ENCODE data around the gene TBX1. TPM values are rescaled to one million over a fixed set of nuclear protein-coding genes. Genes with fewer than 3 reads are reported as not detected.
A peak's percentile ranks its signal among the peaks of the same experiment; 100 is the strongest.

The TBX1 gene
- total RNA-seq, 1 donor, result 0.43 TPM

DNA sequence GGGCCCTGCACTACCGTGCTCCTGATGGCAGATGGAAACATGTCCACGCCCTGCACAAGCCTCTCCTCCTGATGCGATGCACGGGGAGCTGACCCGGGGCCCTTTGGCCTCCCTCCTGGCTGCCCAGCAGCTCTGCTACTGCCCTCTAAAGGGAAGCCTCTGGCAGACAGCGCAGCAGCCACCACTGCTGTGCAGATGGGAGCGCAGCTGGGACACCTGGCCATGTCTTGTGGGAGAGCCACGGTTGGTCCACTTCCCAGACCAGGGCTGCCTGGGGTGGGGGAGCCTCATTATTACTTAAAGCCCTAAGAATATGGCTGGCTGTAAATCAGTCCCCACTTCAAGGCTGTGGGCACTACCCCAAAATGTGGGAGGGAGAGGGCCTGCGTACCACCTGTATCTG lies 38.3 kb downstream of the TBX1 start:
- H3K4me3 ChIP-seq (ENCODE audit: low read depth, low read length), result no peak overlapping the region
- DNase-seq (ENCODE audit: low read depth), result no peak
- TF ChIP-seq, protein P1, sequence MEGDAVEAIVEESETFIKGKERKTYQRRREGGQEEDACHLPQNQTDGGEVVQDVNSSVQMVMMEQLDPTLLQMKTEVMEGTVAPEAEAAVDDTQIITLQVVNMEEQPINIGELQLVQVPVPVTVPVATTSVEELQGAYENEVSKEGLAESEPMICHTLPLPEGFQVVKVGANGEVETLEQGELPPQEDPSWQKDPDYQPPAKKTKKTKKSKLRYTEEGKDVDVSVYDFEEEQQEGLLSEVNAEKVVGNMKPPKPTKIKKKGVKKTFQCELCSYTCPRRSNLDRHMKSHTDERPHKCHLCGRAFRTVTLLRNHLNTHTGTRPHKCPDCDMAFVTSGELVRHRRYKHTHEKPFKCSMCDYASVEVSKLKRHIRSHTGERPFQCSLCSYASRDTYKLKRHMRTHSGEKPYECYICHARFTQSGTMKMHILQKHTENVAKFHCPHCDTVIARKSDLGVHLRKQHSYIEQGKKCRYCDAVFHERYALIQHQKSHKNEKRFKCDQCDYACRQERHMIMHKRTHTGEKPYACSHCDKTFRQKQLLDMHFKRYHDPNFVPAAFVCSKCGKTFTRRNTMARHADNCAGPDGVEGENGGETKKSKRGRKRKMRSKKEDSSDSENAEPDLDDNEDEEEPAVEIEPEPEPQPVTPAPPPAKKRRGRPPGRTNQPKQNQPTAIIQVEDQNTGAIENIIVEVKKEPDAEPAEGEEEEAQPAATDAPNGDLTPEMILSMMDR (IDR thresholded peaks at IDR 0.05; ENCODE audit: insufficient read depth, low read depth, low read length), result no peak

DNA sequence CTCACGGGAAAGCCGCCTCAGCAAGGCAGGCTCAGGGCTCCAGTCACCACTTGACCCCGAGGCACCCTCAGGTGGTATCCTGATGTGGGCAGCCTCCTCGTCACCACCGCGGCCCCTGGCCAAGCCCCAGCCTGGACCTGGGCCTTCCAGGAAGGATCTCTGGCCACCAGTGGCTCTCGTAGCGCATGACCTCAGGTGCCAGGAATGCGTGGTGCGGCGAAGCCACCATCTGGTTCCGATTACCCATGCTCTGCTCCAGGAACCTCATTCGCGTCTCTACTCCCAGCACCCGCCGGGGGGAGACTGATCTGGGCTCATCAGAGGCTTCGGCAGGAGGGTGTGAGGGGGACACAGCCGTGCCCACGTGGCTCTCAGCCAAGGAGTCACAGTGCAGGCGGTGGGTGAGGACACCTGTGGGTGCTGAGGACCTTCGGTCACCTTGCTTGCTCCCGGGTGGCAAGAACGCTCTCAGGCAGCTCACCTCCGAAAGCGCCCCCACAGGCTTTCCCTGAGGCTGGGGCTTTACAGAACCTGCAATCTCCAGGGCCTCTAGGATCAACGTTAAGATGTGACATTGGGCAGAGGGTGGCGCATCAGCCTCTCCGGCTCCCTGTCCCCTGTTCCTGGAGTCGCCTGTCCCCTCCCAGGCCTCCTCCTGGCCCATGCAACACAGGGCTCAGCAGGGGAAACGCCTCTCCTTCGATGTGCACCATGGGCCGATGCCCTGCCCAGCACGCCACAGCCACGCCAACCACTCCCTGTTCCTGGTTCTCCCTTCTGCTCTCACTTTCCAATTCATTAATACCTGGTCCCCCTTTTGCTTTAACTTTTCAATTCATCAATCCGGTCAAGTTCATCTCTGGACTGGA lies 39.0 kb downstream of the TBX1 start:
- no peak overlapping the region for H3K4me3 ChIP-seq (ENCODE audit: low read depth, low read length)
- TF ChIP-seq, protein P1 (IDR thresholded peaks at IDR 0.05; ENCODE audit: insufficient read depth, low read depth, low read length), result peak; percentile 21
- peak; percentile 89 for DNase-seq (ENCODE audit: low read depth)

DNA sequence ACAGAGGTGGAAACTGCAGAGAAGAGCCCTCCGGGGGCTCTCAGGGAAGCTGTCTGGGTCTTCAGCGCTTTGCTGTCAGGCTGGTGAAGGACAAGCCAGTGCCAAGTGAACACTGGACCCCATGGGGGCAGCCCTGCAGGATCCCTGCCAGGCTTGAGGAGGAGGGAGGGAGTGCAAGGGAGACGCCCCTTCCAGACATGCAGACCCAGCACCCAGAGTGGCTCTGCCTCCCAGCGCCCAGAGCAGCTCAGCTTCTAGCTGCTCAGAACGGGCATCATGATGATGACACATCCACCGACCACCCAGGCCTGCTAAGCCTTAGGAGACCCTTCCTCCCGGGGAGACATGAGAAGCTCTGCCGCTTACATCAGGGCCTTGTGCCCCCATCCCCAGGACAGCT lies 39.7 kb downstream of the TBX1 start:
- no peak overlapping the region for H3K4me3 ChIP-seq (ENCODE audit: low read depth, low read length)
- DNase-seq (ENCODE audit: low read depth), result no peak

DNA sequence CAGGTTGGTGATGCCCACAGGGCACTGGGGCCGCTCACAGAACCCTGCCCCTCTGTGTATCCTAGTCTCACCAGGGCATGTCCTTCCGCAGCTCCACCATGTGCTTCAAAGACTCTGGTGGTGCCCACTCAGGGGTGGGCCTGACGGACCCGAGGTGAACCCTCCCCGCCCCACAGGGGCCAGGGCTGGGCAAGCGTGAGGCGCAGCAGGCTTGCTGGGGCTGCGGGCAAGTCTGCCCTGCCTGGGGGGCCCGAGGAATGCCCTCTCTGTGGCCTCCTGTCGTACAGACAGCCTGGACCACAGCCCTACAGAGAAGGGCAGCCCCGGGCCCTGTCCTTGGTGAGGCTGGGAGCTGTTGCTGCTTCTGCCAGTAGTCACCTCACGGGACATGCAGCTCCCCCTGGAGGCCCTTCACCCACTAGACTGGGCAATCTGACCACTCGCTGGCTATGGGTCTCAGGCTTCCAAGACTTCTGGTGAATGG lies 40.2 kb downstream of the TBX1 start:
- no peak overlapping the region for H3K4me3 ChIP-seq (ENCODE audit: low read depth, low read length)
- TF ChIP-seq, protein P1 (IDR thresholded peaks at IDR 0.05; ENCODE audit: insufficient read depth, low read depth, low read length), result peak; percentile 52
- DNase-seq (ENCODE audit: low read depth), result peak; percentile 39

More for the DNA sequence above, 39.7 kb downstream of the TBX1 start:
- TF ChIP-seq, protein P1 (IDR thresholded peaks at IDR 0.05; ENCODE audit: insufficient read depth, low read depth, low read length), result no peak

DNA sequence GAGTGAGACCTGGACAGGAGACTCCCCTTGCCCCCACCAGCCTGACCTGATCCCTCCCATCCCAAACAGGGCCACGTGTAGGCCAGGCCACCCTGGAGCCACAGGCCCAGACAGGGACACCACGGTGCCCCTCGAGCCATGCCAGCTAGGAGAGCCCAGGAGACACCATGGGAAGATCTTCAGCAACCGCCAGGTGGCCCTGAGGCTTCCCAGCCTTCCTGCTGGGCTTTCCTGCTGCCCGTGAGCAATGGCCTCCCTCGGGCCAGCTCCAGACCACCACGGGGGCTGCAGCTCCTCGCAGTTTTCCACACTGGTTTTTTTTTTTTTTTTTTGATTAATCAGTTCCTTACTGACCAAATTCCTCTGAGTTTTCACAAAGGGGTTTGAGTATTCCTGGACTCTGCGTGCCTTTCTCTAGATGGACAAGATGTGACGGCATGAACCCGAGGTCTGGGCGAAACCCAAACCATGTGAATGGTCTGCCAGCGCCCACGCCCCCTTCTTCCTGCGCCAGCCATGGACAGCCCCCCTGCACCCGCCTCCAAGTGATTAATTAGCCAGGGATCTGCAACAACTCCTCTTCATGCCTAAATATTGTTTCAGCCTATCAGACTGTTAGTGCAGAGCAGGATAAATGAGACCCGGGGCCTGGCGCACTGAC lies 40.9 kb downstream of the TBX1 start:
- H3K4me3 ChIP-seq (ENCODE audit: low read depth, low read length), result no peak overlapping the region
- TF ChIP-seq, protein P1 (IDR thresholded peaks at IDR 0.05; ENCODE audit: insufficient read depth, low read depth, low read length), result no peak
- no peak for DNase-seq (ENCODE audit: low read depth)

DNA sequence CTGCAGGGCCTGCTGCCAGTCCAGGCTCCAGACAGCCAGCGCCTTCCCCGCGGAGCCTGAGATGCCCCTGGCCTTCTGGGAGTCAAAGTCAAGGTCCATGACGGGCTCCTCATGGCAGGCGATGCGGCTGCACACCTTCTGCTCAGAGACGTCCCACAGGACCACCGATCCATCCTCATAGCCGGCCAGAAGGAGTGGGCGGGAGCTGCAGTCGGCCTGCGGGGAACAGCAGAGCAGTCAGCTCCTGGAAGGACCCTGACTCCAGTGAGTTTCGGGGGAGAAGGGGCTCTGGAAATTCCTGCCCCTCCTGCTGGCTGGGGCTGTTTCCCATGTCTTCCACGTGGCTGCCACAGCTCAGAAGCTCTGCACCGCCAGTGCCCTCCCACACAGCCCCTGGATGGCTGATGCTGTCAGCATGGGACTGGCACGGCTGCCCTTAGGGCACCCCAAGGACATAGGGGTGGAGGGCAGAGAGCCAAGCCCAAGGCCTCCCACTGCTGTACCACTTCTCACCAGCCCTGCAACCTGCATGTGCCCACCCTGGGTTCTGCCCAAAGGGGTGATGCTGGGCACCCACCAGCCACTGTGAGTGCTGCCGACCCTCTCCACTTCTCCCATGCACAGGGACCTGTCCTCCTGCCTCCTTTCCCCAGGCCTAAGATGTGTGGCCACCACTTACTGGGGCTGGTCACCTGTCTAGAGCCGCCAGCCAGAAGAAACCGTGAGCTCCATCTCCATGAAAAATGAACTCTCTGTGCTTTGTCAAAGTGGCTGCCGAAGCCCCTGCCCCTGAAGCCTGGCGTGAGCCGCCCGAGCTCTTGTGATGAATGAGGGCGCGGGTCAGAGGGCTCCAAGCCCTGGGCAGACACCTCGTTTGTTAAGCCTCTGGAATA lies 41.7 kb downstream of the TBX1 start:
- TF ChIP-seq, protein P1 (IDR thresholded peaks at IDR 0.05; ENCODE audit: insufficient read depth, low read depth, low read length), result no peak
- H3K4me3 ChIP-seq (ENCODE audit: low read depth, low read length), result no peak overlapping the region
- no peak for DNase-seq (ENCODE audit: low read depth)
